CD4-positive, alpha-beta T cell treated with Interleukin-10 for 1 hour (primary cell): Measurements from ENCODE around the gene GAL3ST1.
"Not testable (repeated sequence)": the region's sequence is repeated elsewhere in the genome, so short reads cannot be mapped to it uniquely, and the experiment has no call there.

Experiments
- DNase-seq: peaks from one replicate; pipeline ENCODE4 v3.0.0-alpha.2; 2020

Gene GAL3ST1

DNA sequence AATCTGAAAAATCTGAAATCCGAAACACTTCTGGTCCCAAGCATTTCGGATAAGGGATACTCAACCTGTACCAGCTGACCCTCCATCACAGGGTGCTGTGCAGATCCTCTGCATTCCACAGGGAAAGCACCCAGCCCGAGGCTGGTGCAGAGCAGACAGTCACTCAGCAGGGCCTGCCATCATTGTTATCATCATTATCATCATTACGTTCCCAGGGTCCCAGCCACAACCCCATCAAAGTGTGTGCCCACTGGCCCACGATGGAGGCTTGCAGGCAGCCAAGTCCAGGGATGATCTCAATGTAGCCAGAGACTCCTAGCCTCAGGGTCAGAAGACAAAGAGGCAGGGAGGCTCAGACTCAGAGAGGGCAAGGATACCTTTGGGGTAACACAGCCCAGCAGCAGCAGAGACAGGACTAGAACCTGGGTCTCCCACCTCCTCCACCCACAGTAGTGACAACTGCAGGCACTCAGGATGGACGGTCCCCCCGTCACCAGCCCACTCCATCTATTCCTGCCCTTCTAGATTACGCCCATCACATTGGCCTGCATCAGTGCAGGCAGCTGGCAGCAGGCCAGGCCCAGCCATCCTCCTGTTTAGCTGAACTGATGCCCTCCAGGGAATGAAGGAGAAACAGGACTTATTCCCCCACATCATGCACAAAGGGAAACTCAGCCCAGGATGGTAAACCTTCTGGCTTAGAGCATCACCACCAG lies 10.3 kb downstream of the GAL3ST1 start:
- DNase-seq = no peak

DNA sequence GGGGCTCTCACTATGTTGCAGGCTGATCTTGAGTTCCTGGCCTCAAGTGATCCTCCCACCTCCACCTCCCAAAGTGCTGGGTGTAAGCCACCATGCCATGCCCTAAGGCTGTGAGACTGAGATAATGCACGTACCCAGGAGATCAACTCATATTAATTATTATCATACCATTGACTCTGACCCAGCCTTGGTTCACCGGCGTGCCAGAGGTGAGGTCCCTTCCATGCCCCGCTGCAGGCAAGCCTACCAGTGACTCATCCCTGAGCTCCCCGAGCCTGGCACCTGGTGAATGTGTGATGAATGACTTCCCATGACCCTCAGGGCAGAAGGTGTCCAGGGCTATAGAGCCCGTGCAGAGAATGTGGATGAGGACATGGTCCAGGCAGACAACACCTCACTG lies 12.1 kb downstream of the GAL3ST1 start:
- no peak for DNase-seq

DNA sequence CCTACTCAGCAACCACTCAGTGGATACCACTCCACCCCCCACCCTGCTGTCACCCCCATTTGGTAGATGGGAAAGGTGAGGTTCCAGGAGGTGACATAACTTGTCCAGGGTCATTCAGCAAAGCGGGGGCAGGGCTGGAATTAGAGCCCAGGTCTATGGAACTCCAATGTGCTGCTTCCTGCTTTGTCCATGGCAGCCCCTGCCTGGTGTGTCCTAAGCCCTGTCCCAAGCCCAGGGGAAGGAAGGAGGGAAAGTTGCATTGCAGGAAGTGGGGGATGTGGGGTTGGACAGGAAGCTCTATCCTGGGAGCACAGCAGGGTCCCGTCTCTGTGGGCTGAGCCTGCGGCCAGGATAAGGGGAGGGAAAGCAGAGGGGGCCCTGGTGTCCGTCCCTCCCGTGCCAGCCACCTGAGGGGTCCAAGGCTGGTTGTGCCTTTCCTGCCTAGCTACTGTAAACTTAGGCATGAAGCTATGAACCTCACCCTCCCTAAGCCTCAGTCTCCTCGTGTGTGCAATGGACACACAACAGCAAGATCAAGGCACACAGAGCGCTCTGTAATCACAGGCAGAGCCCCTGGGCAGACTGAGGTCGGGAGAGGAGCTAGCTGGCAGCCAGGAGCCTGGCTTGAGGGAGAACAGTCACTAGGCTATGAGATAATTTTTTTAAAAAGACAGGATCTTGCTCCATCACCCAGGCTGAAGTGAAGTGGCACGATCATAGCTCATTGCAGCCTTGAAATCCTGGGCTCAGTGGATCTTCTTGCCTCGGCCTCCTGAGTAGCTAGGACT lies 12.9 kb downstream of the GAL3ST1 start:
- DNase-seq = no peak

DNA sequence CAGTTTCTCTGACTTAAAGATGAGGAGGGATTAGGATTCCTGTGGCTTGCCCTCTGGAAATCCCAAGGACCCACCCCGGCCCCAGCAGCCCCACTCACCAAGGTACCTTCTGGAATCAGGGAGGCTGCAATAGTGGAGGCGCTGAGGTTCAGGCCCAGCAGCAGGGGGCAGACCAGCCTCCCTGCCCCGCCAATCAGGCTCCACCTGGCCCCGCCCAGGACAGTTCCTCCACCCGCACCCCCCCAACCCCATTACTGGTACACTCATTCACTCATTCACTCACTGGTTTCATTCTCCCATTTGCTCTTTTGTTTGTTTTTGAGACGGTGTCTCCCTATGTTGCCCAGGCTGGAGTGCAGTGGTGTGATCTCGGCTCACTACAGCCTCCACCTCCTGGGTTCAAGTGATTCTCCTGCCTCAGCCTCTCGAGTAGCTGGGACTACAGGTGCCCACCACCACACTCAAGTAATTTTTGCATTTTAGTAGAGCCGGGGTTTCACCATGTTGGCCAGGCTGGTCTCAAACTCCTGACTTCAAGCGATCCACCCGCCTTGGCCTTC lies 13.7 kb downstream of the GAL3ST1 start:
- not testable (repeated sequence) for DNase-seq

DNA sequence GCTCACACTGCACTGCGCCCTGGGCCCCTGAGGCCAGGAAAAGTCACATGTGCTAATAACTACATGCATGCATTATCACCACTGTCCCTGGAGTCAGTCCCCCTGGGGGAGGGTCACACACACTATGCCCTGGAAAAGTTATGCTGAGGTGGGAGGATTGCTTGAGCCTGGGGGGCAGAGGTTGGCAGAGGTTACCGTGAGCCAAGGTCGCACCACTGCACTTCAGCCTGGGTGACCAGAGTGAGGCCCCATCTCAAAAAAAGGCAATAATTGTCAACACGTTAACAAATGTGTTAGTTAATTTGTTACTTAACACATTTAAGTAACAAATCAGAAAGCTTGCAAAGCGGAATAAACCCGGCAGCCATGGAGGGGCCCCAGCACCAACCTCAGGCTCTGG lies 14.6 kb downstream of the GAL3ST1 start:
- DNase-seq = no peak

DNA sequence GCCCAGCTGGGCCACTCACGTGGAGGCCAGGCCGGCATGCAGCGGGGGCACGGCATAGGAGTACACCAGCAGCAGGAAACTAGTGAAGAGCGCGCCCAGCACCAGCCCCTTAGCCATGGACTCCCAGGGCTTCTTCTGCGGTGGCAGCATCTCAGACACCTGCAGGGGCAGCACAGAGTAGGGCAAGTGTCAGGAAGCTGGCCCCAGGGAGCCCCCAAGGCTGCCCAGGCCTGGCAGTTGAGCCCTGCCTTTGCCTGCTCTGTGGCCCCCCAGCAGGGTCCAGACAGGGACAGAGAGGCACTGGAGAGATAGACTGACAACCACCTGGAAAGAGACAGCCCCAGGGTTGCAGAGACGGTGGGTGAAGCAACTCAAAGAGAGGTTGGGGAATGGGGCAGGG lies 17.2 kb downstream of the GAL3ST1 start:
- no peak for DNase-seq

DNA sequence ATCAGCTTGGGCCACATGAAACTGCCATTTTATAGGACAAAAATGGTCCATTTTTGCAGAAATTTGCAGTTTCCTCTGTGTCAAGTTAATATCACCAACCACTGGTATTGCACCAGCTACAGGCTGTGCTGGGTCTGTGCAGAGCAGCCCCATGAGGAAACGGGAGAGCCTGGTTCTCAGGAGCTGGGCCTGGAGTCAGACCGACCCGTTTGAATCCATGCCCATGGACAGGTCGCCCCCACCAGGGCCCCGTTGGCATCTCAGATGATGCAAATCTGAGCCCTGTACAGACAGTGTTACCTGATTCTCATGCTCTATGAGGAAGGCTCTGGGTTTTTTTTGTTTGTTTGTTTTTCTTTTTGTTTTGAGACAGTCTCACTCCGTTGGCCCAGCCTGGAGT lies 18.1 kb downstream of the GAL3ST1 start:
- no peak for DNase-seq

DNA sequence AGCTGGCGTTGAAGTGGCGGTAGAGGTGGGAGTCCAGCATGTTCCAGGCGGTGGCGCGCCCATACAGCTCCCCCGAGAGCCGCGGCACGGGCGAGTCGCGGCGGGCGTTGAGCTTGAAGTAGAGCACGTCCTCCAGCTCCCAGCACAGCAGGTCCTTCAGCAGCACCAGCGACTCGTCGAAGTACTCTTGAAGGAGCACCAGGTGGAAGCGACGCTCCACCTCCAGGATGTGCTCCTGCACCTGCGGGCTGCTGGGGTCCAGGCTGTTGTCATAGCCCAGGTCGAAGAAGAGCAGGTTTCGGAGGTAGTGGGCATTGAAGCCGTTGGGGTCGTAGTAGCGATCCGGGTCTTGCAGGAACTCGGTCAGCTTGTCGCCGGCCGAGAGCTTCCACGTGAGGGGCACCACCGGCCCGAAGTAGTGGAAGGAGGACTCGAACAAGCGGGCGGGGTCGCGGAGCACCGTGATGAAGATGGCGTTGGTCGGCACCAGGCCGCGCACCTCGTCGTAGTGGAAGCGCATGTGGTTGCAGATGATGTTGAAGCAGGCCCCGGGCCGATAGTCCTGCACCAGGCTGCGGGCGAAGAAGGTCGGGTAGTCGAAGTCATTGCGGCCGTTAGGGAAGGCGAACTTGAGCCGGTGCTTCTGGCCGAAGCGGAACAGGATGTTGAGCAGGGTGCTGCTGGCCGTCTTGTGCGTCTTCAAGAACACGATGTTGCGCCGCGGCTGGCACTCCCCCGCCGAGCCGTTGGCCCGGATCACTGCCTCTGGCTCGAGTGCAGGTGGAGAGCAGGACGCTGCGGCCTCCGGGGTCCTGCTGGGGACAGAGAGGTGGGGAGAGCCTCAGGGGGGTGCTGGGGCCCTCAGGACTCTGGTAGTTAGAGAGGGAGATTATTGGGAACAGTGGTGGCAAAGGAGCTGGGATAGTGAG lies 18.9 kb downstream of the GAL3ST1 start:
- no peak for DNase-seq

DNA sequence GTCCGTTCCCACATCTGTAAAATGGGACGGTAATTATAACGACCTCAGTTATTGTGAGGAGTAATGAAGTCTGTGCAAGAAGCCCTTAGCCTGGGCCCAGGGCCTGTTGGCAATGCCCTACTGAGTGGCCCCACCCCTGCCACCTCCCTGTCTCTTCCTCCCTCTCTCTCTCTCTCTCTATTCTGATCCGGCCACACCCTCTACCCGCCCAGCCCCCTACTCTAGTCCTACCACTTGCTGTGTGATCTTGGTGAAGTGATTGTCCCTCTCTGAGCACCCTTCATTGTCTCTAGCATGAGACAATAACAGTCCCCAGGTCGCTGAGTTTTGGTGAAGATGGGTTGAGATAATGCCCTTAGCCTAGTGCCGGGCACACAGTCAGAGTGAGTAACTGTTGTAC lies 20.5 kb downstream of the GAL3ST1 start:
- DNase-seq = no peak

DNA sequence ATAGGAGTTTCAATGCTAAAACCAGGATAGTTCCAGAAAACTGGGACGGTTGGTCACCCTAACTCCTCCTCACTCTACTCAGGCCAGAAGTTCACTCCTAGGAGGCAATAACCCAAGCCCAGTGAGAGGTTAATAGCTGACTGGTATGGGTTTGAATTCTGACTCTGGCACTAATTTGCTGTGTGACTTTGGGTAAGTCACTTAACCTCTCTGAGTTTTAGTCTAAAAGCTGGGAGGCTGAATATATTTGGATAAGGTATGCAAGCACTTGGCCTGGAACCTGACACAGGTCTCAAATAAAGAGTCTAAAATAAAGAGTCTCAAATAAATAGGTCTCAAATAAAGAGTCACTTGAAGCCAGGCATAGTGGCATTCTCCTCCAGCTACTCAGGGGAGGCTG lies 21.7 kb downstream of the GAL3ST1 start:
- no peak for DNase-seq

DNA sequence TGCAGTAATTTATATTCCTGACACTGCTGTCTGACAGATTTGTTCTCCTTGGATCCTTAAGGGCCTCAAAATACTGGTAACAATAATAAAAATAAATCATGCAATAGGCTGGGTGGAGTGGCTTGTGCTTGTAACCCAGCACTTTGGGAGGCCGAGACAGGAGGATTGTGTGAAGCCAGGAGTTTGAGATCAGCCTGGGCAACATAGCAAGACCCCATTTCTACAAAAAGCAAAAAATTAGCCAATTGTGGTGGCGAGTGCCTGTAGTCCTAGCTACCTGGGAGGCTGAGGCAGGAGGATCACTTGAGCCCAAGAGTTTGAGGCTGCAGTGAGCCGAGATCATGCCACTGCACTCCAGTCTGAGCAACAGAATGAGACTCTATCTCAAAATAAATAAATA lies 22.7 kb downstream of the GAL3ST1 start:
- not testable (repeated sequence) for DNase-seq

DNA sequence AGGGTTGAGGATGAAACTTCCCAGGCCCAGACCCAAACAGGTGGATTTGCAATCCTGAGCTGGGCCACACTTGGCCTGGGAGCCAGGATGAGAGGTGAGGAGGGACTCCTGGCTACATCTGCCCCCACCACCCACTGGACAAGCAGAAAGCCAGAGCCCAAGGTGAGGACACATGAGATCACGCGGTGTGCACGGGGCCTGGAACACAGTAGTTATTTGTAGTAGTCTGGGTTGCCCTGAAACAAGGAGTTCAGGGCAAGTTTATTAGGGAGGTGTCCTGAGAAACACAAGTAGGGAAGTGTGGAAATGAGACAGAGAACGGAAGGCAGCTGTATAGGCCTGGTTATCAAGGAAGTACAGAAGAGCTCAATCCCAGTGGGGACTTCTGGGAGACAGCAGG lies 27.3 kb downstream of the GAL3ST1 start:
- DNase-seq = no peak

DNA sequence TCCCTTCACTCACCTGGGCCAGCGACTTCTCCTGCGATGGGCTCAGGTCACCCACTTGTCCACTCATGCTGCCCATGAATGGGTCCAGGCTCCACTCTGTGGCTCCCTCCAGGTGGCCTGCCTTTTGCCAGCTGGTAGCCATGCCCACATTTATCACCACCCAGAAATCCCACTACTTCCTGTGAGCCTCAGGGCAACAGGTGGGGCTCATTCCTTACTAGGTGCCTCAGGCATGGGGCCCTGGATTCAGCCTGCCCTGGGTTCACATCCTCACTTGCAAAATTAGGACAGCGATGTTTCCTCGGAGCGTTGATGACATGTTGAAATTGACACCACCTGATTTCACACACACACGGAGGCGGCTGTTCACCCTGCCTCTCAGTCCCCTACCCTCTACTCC lies 27.8 kb downstream of the GAL3ST1 start, which contains the start of gene SEC14L6:
Gene SEC14L6, minus strand, starts transcription at position 126 of the 400 bp plus-strand sequence. Its CDS starts 59 bp downstream, at position 67.
- no peak for DNase-seq

DNA sequence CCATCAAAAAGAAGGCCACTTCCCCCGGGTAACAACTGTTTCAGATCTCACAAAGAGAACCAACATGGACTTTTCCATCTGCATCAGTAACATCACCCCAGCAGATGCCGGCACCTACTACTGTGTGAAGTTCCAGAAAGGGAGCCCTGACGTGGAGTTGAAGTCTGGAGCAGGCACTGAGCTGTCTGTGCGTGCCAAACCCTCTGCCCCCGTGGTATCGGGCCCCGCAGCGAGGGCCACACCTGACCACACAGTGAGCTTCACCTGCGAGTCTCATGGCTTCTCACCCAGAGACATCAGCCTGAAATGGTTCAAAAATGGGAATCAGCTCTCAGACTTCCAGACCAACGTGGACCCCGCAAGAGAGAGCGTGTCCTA lies 31.7 kb downstream of the GAL3ST1 start:
- no peak for DNase-seq

DNA sequence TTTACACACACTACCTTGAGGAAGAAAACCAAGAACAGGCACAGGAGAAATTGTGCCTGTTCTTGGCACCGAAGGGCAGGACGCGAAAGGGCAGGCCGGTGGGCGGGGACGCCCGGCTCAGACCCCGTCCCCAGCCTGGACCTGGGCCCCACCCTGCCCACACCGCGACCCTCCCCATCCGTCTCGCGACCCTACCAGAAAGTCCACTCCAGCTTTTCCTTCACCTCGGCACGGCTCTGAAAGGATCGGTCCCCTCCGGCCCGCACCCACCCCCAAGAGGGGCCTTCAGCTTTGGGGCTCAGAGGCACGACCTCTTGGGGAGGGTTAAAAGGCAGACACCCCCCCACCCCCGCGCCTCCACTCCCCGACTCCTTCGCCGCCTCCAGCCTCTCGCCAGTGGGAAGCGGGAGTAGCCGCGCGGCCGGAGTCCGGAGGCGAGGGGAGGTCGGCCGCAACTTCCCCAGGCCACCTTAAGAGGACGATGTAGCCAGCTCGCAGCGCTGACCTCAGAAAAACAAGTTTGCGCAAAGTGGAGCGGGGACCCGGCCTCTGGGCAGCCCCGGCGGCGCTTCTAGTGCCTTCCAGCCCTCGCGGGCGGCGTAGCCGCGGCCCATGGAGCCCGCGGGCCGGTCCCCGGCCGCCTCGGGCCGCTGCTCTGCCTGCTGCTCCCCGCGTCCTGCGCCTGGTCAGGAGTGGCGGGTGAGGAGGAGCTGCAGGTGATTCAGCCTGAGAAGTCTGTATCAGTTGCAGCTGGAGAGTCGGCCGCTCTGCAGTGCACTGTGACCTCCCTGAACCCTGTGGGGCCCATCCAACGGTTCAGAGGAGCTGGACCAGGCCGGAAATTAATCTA lies 32.3 kb downstream of the GAL3ST1 start:
- no peak for DNase-seq

DNA sequence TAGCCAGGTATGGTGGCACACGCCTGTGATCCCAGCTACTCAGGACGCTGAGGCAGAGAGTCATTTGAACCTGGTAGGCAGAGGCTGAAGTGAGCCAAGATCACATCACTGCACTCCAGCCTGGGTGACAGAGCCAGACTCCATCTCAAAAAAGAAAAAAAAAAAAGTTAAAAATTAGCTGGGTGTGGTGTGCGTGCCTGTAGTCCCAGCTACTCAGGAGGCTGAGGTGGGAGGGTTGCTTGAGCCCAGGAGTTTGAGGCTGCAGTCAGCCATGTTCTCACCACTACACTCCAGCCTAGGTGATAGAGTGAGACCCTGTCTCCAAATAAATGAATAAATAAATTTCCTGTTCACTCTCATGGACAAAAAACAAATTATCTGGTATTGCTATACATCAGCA lies 33.0 kb downstream of the GAL3ST1 start:
- DNase-seq = not testable (repeated sequence)

DNA sequence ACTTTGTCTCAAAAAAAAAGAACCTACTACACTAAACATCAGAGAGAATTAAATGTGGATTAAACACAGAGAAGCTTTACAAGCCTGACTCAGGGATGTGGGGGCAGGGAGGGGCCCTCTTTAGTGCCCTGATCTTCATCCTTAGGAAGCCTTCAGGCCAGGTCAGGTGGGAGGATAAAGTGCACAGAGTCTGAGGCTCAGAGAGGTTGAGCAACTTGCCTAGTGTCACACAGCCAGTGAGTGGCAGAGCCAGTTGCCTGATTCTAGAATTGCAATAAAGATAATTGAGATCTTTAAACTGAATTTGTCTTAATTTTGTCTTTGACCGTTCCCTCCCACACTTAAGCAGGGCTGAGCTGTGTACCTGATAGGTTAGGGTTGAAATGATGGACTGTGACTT lies 35.1 kb downstream of the GAL3ST1 start:
- DNase-seq = no peak

DNA sequence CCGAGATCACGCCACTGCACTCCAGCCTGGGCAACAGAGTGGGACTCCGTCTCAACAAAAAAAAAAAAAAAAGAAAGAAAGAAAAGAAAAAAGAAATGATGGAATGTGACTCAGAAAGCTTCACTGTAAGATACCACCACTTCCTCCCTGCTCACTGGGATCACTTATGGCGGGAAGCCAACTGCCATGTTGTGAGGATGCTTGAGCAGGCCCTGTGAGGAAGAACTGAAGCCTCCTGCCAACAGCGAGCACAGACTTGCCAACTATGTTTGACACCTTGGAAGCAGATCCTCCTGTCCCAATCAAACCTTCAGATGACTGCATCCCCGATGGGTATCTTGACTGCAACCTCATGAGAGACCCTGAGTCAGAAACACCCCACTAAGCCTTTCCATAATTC lies 36.2 kb downstream of the GAL3ST1 start:
- DNase-seq = no peak

DNA sequence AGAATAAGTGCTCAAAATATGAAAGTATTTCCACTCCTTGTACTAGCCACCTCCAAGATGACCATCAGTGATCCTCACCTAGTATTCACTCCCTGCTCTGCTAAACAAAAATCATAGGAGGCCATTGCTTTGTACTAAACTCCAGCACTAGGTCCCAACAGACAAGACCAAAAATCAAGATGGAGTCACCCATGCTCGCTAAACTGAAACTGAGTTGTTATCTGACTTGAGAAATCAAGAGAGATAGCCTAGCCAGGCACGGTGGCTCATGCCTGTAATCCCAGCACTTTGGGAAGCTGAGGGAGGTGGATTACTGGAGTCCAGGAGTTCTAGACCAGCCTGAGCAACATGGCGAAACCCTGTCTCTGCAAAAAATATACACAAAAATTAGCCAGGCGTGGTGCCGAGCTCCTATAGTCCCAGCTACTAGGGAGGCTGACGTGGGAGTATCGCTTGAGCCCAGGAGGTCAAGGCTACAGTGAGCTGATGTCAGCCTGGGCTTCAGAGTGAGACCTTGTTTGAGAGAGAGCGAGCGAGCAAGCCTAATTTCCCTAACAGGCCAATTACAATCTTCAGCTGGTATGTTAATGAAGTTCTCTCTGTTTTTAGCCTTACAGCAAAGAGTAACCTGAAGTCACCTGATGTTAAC lies 37.3 kb downstream of the GAL3ST1 start:
- no peak for DNase-seq

DNA sequence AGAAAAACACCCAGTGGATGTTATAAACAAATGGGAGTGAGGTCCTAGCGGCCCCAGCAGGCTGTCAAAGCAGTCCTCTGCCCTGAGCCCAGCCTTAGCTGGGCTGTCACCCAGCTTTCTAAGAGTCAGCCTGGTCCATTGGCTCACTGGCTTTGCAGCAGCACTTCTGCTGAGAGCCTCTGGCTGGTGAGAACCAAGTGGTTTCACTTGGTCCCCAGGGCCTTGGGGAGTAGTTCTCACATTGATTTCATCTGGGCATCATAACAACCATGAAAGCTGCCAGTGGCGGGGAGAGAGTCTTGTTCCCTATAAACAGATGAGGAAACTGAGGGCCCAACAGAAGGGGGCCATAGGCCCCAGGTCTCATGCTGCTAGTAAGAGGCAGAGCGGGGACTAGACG lies 39.3 kb downstream of the GAL3ST1 start:
- DNase-seq = no peak
